HPDE6-E6E7 (cell line): ENCODE results near the gene PRODH2.
"Not testable (repeated sequence)": the region's sequence is repeated elsewhere in the genome, so short reads cannot be mapped to it uniquely, and the experiment has no call there.

Experiments used
- DNase-seq: peaks from one replicate; pipeline ENCODE4 v3.0.0; 2011; ENCODE audit warnings: missing footprints; ENCODE audit errors: extremely low spot score

PRODH2 gene

DNA sequence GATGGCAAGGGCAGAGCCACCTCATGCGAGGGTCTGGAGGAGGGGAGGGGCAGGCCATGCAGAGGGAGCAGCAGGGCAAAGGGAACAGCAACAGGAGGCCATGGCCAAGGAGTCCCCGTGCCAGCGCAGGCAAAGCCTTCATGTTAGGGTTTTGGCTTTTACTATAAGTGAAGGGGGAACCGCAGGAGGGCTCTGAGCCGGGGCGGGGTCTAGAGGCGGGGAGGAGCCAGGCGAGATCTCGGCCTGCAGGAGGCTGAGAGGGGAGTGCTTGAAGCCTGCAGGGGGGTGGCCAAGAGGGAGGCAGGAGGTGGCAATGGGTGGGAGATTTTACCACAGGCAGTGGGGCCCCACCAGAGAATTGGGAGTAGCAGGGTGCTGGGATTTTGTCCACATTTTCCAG lies 31.0 kb downstream of the PRODH2 start:
- no peak for DNase-seq

DNA sequence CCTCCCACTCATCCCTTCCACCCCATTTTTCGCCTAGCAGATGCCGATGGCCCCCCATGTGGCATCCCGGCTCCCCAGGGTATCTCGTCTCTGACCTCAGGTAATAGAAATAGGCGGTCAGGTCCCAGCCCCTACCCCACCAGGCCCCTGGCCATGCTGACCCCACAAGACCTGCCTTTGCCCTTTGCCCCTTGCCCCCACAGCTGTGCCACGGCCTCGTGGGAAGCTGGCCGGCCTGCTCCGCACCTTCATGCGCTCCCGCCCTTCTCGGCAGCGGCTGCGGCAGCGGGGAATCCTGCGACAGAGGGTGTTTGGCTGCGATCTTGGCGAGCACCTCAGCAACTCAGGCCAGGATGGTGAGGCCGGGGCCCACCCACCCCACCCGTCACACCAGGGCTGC lies 31.9 kb downstream of the PRODH2 start:
- no peak for DNase-seq

DNA sequence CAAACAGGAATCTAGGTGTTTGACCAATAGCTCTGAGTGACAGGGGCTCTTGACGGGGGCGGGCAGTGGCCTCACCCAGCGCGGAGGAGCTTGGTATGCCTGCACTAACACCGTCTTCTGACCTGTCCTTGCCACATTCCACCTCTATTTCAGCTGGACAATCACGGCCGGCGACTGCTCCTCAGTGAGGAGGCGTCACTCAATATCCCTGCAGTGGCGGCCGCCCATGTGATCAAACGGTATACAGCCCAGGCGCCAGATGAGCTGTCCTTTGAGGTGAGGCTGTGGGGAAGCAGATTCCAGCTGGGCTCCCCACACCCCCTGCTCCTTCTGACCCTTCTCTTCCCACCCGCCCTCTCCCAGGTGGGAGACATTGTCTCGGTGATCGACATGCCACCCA lies 32.6 kb downstream of the PRODH2 start:
- DNase-seq: no peak

DNA sequence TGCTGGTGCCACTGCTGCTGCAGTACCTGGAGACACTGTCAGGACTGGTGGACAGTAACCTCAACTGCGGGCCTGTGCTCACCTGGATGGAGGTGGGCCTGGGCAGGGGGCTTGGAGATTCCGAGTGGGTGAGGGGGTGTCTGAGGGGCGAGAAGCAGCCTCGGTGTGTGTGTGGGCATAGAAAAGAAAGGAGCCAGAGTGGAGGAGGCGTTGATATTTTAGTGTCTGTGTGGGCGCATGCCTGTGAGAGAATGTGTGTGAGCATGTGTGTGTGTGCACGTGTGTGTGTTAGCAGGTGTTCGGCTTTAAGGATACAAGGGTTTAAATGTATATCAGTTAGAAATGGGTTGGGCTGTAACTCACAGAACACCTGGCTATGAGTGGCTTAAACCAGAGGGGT lies 33.6 kb downstream of the PRODH2 start:
- no peak for DNase-seq

DNA sequence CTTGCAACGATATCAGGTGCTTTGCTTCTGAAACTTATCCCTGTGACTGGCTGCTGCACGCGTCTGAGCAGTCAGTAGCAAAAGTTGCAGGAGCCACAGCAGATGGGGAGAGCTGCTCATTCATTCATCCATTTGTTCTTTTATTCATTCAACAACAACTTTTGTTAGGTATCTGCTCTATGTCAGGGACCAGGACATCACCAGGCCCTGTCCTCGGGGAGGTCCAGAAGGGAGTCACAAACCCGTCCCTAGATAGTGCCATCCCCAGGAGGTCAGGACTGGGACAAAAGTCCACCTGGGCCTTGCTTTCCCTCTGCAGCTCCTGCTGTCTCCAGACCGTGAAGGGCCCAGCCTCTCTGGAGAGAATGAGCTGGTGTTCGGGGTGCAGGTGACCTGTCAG lies 34.7 kb downstream of the PRODH2 start:
- no peak for DNase-seq

DNA sequence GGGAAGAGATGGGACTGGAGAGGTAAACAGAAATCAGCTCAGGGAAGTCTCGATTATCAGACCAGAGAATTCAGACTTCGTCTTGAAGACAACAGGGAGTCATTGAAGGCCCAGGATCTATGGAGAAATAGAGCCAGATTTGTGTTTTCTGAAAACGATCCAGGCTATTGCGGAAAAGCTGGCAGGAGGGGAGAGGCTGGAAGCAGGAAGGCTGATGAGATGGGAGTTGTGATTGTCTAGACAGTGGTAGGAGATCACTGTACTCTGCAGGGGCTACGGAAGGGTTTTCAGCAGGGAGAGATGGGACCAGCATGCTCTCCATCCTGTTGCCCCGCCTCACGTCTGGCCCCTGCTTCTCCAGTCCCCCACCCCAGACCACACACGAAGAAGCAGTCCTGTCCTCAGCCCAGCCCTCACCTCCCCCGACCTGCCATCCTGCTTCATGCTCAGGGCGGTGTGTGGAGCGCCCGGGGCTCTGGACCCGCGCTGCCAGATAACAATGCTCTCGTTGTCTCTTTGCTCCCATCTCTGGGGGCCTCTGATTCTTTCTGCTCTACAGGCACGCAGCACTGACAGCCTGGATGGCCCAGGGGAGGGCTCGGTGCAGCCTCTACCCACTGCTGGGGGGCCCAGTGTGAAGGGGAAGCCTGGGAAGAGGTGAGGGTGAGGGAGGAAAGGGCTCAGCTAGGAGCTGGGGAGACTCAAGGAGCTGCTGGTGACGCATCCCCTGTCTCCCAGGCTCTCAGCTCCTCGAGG lies 35.4 kb downstream of the PRODH2 start:
- DNase-seq: no peak

DNA sequence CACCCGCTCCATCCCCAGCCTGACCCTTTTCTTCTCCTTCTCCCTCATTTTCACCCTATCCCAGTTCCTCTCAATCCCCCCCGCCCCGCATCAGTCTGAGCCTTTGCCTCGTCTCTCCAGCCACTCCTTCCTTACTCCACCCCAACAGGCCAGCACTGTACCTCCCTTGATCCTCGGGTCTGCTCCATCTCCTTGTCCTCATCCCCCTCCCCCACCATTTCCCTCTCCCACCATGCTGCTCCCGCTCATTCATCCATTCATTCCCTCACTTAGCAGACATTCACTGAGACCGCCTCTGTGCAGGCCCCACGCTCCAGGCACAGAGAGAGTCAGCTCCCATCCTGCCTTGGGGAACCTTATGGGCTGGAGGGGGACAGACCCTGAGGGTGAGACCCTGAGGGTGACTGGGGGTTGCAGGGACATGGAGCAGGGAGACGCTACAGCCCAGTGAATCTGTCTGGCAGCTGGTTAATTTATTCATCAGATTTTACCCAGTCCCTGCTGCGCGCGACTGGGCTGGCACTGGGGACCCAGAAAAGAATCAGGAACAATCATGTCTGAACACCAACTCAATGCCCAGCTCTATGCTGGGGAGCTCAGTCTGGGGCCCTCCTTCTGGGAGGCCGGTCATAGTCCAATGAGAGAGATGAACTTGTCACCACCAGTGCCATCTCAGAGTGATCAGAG lies 36.4 kb downstream of the PRODH2 start:
- DNase-seq: no peak

DNA sequence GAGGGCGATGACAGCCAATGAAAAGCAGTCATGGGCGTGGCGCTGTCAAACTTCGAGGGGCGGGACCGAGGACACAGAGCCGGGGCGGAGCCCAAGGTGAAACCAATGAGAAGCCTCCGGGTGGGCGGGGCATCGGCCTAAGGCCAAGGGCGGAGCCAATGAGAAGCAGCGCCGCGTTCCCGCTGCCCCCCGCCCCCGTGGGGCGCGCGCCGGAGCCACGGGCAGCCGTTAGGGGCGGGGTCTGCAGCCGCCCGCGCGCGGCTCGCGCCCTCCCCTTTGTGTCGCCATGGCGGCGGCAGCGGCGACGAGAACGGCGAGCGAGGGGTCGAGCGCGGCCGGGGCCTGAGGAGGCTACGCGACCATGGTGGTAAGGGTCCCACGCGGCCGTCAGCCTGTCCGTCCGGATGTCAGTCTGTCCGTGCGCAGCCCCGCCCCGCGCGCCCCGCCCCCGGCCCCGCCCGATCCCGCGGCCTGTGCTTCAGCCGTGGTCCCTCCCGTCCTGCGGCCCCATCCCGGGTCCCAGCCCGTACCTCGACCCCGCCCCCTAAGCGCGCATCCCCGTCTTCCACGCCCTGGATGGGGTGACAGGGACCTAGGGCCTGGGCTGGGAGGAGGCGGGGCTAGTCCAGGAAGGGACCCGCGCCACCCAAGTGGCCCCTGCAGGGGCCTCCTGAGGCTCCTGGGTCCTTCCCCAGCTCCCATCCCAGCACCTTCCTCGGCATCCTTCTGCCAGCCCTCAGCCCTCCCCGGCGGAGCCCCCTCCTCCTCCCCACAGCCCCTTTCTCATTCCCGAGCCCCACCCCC lies 37.1 kb downstream of the PRODH2 start, which contains the start of gene ARHGAP33:
TSS of gene ARHGAP33 (plus strand) at position 267 of the 804 bp plus-strand sequence. CDS start at position 362, 95 bp downstream.
- DNase-seq: peak; percentile 89

DNA sequence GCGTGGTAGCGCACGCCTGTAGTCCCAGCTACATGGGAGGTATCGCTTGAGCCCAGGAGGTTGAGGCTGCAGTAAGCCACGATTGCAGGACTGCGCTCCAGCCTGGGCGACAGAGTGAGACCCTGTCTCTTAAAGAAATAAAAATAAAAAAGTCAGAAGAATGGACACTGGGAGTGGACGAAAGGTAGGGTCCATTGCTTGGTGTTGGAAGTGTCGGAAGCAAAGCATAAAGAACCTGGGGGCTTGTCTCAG lies 37.7 kb downstream of the PRODH2 start:
- DNase-seq: no peak

DNA sequence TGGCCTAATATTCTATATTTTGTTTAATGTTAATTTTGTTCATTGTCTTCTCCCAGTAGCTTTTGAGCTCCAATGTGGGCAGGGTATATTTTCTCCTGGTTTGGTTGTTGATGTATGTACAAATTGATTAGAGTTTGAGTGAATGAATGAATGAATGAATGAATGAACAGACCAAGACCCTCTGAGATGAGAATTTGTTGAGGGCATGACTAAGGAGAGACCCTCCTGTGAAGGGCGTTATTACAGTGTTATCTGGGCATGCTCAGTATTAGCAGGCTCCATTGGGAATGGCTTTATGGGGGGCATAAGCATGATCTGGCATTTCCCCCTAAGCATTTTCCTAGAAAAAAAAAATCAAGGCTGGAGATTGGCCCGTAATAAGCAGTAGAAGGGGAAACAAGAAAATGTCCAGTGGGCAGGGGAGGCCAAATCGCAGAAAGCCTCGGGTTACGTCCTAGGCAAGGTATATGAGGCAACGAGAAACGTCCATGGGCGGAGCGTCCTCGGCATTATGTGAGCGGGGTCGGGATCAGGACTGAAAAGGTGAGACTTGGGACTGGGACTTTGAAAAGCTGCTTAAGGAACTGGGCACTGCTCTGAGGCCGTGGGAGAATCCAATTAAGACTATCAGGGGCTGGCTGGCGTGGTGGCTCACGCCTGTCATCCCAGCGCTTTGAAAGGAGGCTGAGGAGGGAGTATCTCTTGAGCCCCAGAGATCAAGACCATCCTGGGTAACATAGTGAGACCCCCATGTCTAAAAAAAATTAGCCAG lies 38.2 kb downstream of the PRODH2 start:
- no peak for DNase-seq

DNA sequence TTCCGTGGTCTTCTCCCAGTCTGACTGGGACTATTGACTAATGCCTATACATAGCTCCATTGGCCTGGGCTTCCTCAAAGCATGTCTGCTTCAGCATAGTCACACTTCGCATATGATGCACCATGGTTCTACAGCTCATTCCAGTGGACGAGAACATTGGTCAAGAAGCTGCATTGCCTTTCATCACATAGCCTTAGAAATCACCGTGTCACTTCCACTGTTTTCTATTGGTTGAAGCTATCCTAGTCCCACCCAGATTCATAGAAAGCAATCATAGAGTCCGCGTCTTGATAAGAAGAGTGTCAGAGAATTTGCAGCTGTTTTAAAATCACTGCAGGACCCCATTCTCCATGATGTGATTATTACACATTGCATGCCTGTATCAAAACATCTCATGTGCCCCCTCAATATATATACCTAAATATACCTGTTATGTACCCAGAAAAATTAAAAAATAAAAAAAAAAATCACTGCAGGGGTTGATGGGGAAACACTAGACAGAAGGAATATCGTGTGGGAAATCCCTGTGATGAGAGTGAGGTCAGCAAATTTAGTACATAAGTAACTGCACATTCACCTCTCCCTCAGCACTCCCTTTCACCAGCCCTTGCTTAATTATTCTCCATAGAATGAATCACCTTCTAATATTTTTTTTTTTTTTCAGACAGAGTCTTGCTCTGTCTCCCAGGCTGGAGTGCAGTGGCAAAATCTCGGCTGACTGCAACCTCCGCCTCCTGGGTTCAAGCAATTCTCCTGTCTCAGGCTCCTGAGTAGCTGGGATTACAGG lies 39.4 kb downstream of the PRODH2 start:
- DNase-seq: no peak

DNA sequence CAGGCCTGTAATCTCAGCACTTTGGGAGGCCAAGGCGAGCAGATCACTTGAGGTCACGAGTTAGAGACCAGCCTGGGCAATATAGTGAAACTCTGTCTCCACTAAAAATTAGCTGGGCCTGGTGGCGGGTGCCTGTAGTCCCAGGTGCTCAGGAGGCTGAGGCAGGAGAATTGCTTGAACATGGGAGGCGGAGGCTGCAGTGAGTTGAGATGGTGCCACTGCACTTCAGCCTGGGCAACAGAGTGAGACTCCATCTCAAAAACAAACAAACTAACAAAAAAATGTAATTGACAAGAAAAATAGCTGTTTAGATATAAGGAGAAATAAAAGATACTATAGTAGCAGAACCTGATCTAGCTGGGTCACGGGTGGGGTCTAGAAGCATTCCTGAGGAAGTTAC lies 40.3 kb downstream of the PRODH2 start:
- DNase-seq: not testable (repeated sequence)

DNA sequence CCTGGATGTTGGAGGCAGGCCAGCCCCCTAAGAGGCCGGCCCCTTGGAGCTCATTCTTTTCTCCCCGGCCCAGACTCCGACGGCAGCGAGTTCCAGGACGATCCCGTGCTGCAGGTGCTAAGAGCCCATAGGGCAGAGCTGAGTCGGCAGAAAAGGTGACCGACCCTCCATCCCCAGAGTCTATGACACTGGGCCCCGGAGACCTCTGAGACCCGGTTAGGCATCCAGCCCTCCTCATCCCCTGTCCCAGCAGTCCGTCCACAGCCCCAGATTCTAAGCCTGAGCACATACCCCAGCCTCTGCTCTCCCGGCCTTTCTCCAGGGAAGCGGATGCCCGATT lies 44.6 kb downstream of the PRODH2 start:
- DNase-seq: no peak

DNA sequence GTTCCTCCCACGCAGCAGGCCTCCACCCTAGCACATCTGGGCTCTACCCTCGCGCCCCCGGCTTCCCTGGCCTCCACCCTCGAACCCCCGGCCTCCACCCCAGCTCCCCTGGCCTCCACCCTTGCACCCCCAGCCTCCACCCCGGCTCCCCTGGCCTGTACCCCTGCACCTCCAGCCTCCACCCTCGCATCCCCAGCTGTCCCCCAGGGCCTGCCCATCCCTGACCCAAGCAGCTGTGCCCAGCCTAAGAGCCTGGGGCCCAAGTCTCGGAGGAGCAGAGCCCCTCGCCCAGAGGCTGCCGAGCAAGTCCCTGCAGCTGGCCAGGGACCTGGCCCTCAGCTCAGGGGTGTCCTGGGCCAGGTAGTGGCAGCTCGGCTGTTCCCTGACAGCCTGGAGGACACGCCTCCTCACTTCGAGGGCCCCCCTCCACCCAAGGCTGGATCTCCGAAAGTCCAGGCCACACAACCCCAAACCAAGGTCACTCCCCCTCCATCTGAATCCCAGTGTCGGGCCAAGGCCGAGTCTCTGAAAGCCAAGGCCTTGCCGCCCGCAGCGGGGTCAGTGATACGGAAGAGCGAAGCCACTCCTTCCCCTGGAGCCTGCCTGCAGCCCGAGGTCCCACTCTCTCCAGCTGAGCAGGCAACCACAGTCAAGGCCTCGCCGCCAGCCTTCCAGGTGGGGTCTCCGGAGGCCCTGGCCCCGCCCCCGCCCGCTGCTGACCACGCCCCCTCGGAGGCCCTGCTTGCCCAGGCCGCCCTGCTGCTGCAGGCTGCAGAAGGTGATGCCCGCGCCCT lies 45.2 kb downstream of the PRODH2 start:
- DNase-seq: no peak

DNA sequence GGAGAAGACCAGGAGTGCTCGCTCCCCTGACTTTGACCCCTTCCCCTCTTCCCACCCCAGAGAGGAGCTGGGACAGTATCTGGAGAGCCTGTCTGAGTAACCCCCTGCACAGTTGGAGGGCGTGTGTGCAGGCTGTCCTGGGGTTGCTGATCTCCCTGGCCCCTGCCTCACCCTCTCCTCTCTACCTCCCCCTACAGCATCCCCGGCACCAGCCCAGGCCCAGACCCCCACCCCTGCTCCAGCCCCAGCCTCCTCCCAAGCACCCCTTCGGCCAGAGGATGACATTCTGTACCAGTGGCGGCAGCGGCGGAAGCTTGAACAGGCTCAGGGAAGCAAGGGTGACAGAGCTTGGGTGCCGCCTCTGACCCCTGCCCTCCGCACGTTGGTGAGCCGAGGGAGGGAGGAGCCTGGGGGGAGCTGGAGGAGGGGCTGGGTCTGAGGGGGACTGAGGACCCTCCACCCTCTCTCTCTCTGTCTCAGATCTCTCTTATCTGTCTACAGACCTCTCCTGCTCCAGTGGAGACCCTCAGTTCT lies 46.0 kb downstream of the PRODH2 start:
- no peak for DNase-seq

DNA sequence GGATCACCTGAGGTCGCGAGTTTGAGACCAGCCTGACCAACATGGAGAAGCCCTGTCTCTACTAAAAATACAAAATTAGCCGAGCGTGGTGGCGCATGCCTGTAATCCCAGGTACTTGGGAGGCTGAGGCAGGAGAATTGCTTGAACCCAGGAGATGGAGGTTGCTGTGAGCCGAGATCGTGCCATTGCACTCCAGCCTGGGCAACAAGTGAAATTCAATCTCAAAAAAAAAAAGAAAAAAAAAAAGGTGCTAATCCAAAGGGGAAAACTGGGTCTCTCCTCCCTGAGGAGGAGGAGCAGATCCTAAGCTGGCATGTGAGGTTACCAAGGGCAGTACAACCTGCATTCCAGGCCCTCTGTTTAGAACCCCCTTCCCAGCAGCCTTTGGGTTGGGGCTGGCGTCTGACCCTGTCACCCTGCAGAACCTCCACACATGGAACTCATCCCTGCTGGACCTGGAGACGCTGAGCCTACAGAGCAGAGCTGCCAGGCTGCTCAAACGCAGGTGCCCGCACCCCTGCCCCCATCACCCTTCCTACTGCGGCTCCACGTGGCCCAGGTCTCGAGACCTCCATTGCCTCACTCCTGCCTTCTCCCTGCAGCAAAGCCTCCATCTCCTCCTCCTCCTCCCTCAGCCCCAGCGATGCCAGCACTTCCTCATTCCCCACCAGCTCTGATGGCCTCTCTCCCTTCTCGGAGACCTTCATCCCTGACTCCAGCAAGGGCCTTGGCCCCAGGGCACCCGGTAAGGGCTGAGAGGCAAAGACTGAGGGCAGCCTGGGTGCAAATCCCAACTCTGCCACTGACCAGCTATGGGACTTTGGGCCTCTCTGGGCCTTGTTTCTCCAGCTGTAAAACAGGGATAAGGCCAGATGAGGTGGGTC lies 48.0 kb downstream of the PRODH2 start:
- no peak for DNase-seq

DNA sequence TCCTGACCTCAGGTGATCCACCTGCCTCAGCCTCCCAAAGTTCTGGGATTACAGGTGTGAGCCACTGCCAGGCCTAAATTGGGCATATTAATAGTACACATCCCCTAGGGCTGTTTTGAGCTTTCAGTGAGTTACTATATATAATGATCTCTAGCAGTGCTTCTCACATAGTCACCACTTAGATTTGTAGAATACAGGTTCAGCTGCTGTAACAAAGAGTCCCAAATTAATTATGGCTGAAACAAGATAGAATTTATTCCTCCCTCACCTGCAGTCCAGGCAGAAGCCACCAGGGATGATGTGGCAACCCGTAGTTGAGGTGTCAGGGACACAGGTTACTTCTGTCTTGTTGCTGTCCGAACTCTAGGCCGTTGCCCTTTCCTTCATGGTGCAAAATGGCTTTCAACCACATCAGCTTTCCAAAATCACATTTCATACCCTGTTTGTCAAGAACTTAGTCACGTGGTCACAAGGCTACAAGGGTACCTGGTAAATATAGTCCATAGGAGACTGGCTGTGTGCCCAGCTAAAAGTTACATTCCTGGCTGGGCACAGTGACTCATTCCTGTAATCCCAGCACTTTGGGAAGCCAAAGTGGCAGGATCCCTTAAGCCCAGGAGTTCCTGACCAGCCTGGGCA lies 51.8 kb downstream of the PRODH2 start:
- no peak for DNase-seq

DNA sequence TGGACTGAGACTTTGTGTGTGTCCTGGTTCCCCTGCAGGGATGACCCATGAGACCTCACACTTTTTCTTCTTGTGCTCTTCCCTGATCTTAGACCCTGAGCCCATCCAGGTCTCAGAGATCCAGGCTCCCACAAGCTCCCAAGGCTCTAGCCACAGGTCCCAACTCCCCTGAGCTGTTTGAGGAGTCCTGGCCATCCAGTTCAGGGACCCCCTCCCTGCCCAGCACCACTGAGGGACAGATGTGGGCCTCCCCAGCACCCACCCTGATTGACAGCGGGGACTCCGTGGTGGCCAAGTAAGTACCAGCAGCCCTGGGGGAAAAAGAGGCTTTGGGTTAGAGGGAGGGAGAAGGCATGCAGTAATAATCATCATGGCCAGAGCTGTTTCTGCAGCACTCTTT lies 52.9 kb downstream of the PRODH2 start:
- DNase-seq: no peak
